Ovary (tissue), 9 donors: ENCODE measurements around the gene OR2A12. TPM values are rescaled to one million over a fixed set of nuclear protein-coding genes. Genes with fewer than 3 reads are reported as not detected.

Experiments used
- DNase-seq, 5 donors: peaks; one replicate each; pipeline ENCODE4 v3.0.0-alpha.2; 2019 to 2020
- H3K27ac ChIP-seq, 2 donors: fragments of 200-600 bp; one replicate each; pipeline versions ENCODE4 v1.5.1 to v1.8.0; 2019 to 2022
- H3K27me3 ChIP-seq: fragments of 200-600 bp; one replicate; pipeline ENCODE4 v1.8.0; 2022
- H3K36me3 ChIP-seq: fragments of 200-600 bp; sonication (generic); one replicate; pipeline ENCODE4 v1.5.1; 2019
- H3K4me1 ChIP-seq: one replicate; pipeline ENCODE4 v1.8.1; 2013; ENCODE audit warnings: mild to moderate bottlenecking, moderate library complexity; ENCODE audit not compliant: insufficient read depth
- H3K4me3 ChIP-seq: fragments of 200-600 bp; sonication (generic); one replicate; pipeline ENCODE4 v1.5.1; 2017
- H3K9me3 ChIP-seq, 2 donors: fragments of 200-600 bp in 1 of 2; sonication (generic) in 1 of 2; one replicate each; pipeline versions ENCODE4 v1.5.1 to v1.8.1; 2013 to 2019; ENCODE audit warnings: mild to moderate bottlenecking in 1 of 2, moderate library complexity in 1 of 2
- EP300 ChIP-seq: sonication (generic); formaldehyde crosslinking; IDR thresholded peaks from one replicate; pipeline ENCODE4 v1.6.1; 2017; ENCODE audit warnings: antibody characterized with exemption
- POLR2A ChIP-seq: fragments of 450-650 bp; IDR thresholded peaks from one replicate; pipeline ENCODE4 v1.6.1; 2017; ENCODE audit warnings: antibody characterized with exemption, mild to moderate bottlenecking, moderate library complexity
- WGBS, 3 donors: extraction: QIAGEN DNeasy Blood & Tissue Kit in 1 of 3; methylation state at CpG; one replicate each; pipeline versions ENCODE4 v1.1.5 to v1.1.7; 2013 to 2017; 5-methylcytosine and 5-hydroxymethylcytosine counted together
- intact Hi-C, 4 donors: fragments of 100-400 bp; cut with DNase I; formaldehyde crosslinking; loops; one replicate each; pipeline versions ENCODE4 v1.11.0 to v1.15.1; 2022 to 2023
- polyA plus RNA-seq, 2 donors: library from polyadenylated mRNA; stranded (reverse); fragments of 200-250 nt in 1 of 2; fragments of 350-450 nt in 1 of 2; fragmentation: Illumina TruSeq in 1 of 2; extraction: RNeasy Lipid Tissue Mini Kit (QIAGEN cat#74804) in 1 of 2; gene quantifications; one replicate each; pipeline ENCODE4 v1.2.3, GENCODE V29; 2013 to 2014
- total RNA-seq, 7 donors: library from RNA; depleted of rRNA in 2 of 7; stranded (reverse); fragments of >200 nt in 2 of 7; fragmentation: NEBNext Ultra II Directional in 3 of 7; extraction: Animal tissue kit (Norgen Biotek cat#: 25700) in 3 of 7; gene quantifications; one replicate each; pipeline versions ENCODE4 v1.1.0 to v1.2.4, GENCODE V29; 2016 to 2023
- TF ChIP-seq, protein P1 (sequence below), 3 donors: fragments of 450-650 bp in 2 of 3; fragments of 200-600 bp in 1 of 3; IDR thresholded peaks; one replicate each; pipeline versions ENCODE4 v1.5.1 to v1.8.0; 2016 to 2022; ENCODE audit warnings: antibody characterized with exemption in 3 of 3, mild to moderate bottlenecking in 1 of 3
- donor health status: DM: no; HTN: no; CAD: no; lungs with moderate emphysema.
- donor health status: DM: no; HTN: no; CAD: no.
- donor health status: Bipolar disorder and iron deficiency.
- donor health status: DM: yes; HTN: yes; CAD: no.
- donor health status: DM: no; HTN: no; CAD: no.
- donor health status: DM: yes; HTN: yes; CAD: no.

OR2A12 gene
- total and polyA plus RNA-seq, 9 donors, result not detected

DNA sequence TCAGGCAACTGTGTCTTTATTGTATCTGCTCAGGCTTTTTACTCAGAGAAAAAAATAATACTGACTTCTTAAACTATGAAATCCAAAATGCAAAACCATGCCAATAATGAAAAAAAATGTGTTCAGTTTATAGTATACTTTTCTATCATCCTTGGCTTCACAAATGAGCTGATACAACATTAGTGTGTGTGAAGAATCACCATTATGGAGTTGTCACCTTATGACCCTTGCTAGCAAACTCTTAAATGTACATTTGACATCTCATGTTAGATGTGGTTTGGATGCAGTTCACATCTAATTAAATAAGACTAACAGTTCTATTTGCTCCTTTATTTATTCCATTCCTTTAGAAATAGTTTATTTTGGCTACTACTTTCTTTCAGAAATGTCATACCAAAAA, 19.1 kb downstream of the OR2A12 start:
- DNase-seq, result no peak
- Histone ChIP-seq H3K4me1 (no peaks in the 10 kb centered on the region), H3K27ac (no peak overlapping the region), H3K36me3 (no peaks in the 10 kb centered on the region), H3K4me3 (no peak overlapping the region), H3K27me3 (no peaks in the 10 kb centered on the region), H3K9me3 (no peaks in the 10 kb centered on the region)
- intact Hi-C loops, result no loop called here
- no peak for TF ChIP-seq EP300
- no peak for TF ChIP-seq POLR2A
- TF ChIP-seq, protein P1, sequence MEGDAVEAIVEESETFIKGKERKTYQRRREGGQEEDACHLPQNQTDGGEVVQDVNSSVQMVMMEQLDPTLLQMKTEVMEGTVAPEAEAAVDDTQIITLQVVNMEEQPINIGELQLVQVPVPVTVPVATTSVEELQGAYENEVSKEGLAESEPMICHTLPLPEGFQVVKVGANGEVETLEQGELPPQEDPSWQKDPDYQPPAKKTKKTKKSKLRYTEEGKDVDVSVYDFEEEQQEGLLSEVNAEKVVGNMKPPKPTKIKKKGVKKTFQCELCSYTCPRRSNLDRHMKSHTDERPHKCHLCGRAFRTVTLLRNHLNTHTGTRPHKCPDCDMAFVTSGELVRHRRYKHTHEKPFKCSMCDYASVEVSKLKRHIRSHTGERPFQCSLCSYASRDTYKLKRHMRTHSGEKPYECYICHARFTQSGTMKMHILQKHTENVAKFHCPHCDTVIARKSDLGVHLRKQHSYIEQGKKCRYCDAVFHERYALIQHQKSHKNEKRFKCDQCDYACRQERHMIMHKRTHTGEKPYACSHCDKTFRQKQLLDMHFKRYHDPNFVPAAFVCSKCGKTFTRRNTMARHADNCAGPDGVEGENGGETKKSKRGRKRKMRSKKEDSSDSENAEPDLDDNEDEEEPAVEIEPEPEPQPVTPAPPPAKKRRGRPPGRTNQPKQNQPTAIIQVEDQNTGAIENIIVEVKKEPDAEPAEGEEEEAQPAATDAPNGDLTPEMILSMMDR (IDR thresholded peaks at IDR 0.05), result no peak

DNA sequence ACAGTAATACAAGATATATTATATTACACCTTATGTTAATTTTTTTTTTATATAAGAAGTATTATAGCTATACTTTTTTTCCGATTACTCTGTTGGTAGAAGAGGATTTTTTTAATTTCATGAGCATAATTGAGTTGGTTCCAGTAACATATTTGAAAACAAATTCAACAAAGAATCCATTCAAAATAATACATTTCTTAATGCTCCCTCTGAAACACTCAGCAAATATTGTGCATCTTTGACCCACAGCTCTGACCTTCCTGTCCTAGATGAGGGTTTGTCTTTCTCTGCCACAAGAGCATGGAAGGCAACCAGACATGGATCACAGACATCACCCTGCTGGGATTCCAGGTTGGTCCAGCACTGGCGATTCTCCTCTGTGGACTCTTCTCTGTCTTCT, 23.2 kb downstream of the OR2A12 start, which contains the start of gene OR2A2:
Gene OR2A2 (plus strand): TSS at position 301 of the 400 bp plus-strand sequence. CDS start 0 bp downstream, at position 301.
- intact Hi-C loops, result no loop called here
- 91 to 96% (median 92%) methylated on average over 2 of the region's 2 CpGs for WGBS, 3 donors
- no peak for DNase-seq
- H3K27me3 ChIP-seq, result no peaks in the 10 kb centered on the region
- H3K36me3 ChIP-seq, result no peaks in the 10 kb centered on the region
- no peaks in the 10 kb centered on the region for H3K9me3 ChIP-seq
- H3K27ac ChIP-seq, result no peak within 1 kb of the TSS
- H3K4me3 ChIP-seq, result no peak within 1 kb of the TSS
- no peaks in the 10 kb centered on the region for H3K4me1 ChIP-seq
- TF ChIP-seq EP300, result no peak
- TF ChIP-seq, protein P1 (IDR thresholded peaks at IDR 0.05), result no peak
- no peak for TF ChIP-seq POLR2A

DNA sequence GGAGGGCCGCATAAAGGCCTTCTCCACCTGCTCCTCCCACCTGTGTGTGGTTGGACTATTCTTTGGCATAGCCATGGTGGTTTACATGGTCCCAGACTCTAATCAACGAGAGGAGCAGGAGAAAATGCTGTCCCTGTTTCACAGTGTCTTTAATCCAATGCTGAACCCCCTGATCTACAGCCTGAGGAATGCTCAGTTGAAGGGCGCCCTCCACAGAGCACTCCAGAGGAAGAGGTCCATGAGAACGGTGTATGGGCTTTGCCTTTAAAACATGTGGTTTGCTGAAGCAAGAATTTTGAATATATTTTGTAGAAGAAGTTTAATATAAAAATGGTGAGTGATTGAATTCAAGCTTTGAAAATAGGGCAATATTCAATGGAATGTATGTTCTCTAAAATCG, 24.2 kb downstream of the OR2A12 start:
- H3K9me3 ChIP-seq, result no peaks in the 10 kb centered on the region
- no peaks in the 10 kb centered on the region for H3K36me3 ChIP-seq
- 79 to 82% (median 80%) methylated on average over 5 of the region's 5 CpGs for WGBS, 3 donors
- no peaks in the 10 kb centered on the region for H3K4me1 ChIP-seq
- TF ChIP-seq, protein P1 (IDR thresholded peaks at IDR 0.05), result no peak
- TF ChIP-seq EP300 (no peak), POLR2A (no peak)
- no peak overlapping the region for H3K27ac ChIP-seq
- no peak overlapping the region for H3K4me3 ChIP-seq
- intact Hi-C loops, result no loop called here
- DNase-seq, result no peak
- no peaks in the 10 kb centered on the region for H3K27me3 ChIP-seq

DNA sequence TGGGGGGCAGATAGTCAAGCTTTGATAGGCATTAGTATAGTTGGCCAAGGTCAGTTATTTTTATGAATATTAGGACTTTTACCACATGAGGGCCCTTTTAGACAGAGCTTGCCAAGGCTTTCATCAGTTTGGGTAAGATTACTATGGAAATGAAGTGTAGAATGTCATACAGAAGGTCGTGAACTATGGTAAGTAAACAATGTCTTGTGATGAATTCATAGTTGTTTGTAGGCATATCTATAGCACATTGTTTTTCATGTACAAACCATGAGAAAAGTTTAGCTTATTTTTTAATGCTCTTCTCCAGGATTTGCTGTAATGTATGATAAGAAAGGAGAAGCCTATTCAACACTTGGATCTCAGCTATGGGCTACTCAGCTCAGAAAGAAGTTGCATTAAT, 27.6 kb downstream of the OR2A12 start:
- Histone ChIP-seq H3K27ac (no peak overlapping the region), H3K9me3 (no peaks in the 10 kb centered on the region), H3K4me3 (no peak overlapping the region), H3K36me3 (no peaks in the 10 kb centered on the region), H3K27me3 (no peaks in the 10 kb centered on the region), H3K4me1 (no peaks in the 10 kb centered on the region)
- no peak for TF ChIP-seq POLR2A
- TF ChIP-seq, protein P1 (IDR thresholded peaks at IDR 0.05), result no peak
- no peak for TF ChIP-seq EP300
- WGBS, 3 donors, result 44 to 53% (median 44%) methylated on average over 1 of the region's 1 CpG
- no peak for DNase-seq
- intact Hi-C loops, result no loop called here
